ENCODE results near the gene ENAM.

DNA sequence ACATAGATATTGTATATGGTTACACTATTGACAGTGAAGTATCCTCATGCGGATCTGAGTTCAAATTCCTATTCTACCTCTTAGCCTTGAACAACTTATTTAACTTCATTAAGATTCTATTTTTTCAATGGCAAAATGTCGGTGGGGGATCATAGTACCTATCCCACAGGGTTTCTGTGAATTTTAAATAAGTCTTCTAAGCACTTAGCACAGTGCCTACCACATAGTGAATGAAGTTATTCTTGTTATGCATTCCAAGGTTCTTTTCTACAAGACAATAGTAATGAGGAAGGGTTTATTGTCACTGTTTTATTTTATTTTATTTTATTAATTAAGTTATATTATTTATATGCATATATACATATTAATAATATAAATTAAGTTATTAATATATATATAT lies 8.8 kb upstream of the ENAM start:
- no peak for TF ChIP-seq POLR2A (IDR thresholded peaks at IDR 0.05)
- no peak for TF ChIP-seq CTCF (IDR thresholded peaks at IDR 0.05)

Measured in right lobe of liver (tissue), 4 donors.